ENCODE results near the gene CGNL1.

The CGNL1 gene

GRCh38 chr15:57554812-57555179, 178.5 kb downstream of the CGNL1 start:
- Histone ChIP-seq H3K9ac (no peak overlapping the region), H3K4me1 (no peaks in the 10 kb centered on the region), H3K4me3 (no peak overlapping the region), H3K27me3 (no peaks in the 10 kb centered on the region), H3K9me3 (no peaks in the 10 kb centered on the region), H3K4me2 (no peak overlapping the region), H4K20me1 (no peaks in the 10 kb centered on the region), H3K36me3 (no peaks in the 10 kb centered on the region), H3K27ac (no peak overlapping the region)
- no peak for TF ChIP-seq Cebpa-rat (IDR thresholded peaks at IDR 0.05)

- Histone ChIP-seq H3K4me1 (no peaks in the 10 kb centered on the region), H3K27ac (no peak overlapping the region), H3K4me3 (no peak overlapping the region), H3K9ac (no peak overlapping the region), H4K20me1 (no peaks in the 10 kb centered on the region), H3K27me3 (no peaks in the 10 kb centered on the region), H3K36me3 (no peaks in the 10 kb centered on the region), H3K4me2 (no peak overlapping the region), H3K9me3 (no peaks in the 10 kb centered on the region)
- TF ChIP-seq Cebpa-rat (IDR thresholded peaks at IDR 0.05), result no peak
Measured at GRCh38 chr15:57555270-57555669, 179.0 kb downstream of the CGNL1 start.

GRCh38 chr15:57556040-57556439, 179.7 kb downstream of the CGNL1 start:
- Histone ChIP-seq H3K9ac (no peak overlapping the region), H3K27me3 (no peaks in the 10 kb centered on the region), H3K4me3 (no peak overlapping the region), H3K36me3 (no peaks in the 10 kb centered on the region), H3K4me1 (no peaks in the 10 kb centered on the region), H3K27ac (no peak overlapping the region), H4K20me1 (no peaks in the 10 kb centered on the region), H3K9me3 (no peaks in the 10 kb centered on the region), H3K4me2 (no peak overlapping the region)
- no peak for TF ChIP-seq Cebpa-rat (IDR thresholded peaks at IDR 0.05)

- Histone ChIP-seq H4K20me1 (no peaks in the 10 kb centered on the region), H3K4me3 (no peak overlapping the region), H3K9me3 (no peaks in the 10 kb centered on the region), H3K4me1 (peaks cover 11% of the 10 kb centered on the region), H3K9ac (no peak overlapping the region), H3K27ac (no peak overlapping the region), H3K27me3 (no peaks in the 10 kb centered on the region), H3K36me3 (no peaks in the 10 kb centered on the region), H3K4me2 (no peak overlapping the region)
- no peak for TF ChIP-seq Cebpa-rat (IDR thresholded peaks at IDR 0.05)
Measured at GRCh38 chr15:57557267-57557666, 181.0 kb downstream of the CGNL1 start.

- Histone ChIP-seq H3K9me3 (no peaks in the 10 kb centered on the region), H3K27me3 (no peaks in the 10 kb centered on the region), H4K20me1 (no peaks in the 10 kb centered on the region), H3K4me1 (peaks cover 17% of the 10 kb centered on the region), H3K36me3 (no peaks in the 10 kb centered on the region), H3K9ac (no peak overlapping the region), H3K27ac (no peak overlapping the region), H3K4me2 (no peak overlapping the region), H3K4me3 (no peak overlapping the region)
- no peak for TF ChIP-seq Cebpa-rat (IDR thresholded peaks at IDR 0.05)
Measured at GRCh38 chr15:57557810-57558209, 181.5 kb downstream of the CGNL1 start.

GRCh38 chr15:57559875-57560274, 183.6 kb downstream of the CGNL1 start:
- no peaks in the 10 kb centered on the region for H3K27me3 ChIP-seq
- H4K20me1 ChIP-seq, result no peaks in the 10 kb centered on the region
- H3K4me1 ChIP-seq, result peaks cover 28% of the 10 kb centered on the region
- H3K27ac ChIP-seq, result no peak overlapping the region
- no peak for TF ChIP-seq Cebpa-rat (IDR thresholded peaks at IDR 0.05)
- no peak overlapping the region for H3K4me3 ChIP-seq
- no peaks in the 10 kb centered on the region for H3K36me3 ChIP-seq
- no peak overlapping the region for H3K9ac ChIP-seq
- H3K4me2 ChIP-seq, result no peak overlapping the region
- H3K9me3 ChIP-seq, result no peaks in the 10 kb centered on the region

- no peaks in the 10 kb centered on the region for H3K9me3 ChIP-seq
- no peak overlapping the region for H3K4me3 ChIP-seq
Measured at GRCh38 chr15:57561041-57561711, 184.9 kb downstream of the CGNL1 start.

GRCh38 chr15:57562196-57562769, 186.0 kb downstream of the CGNL1 start:
- Histone ChIP-seq H3K4me3 (no peak overlapping the region), H3K27me3 (no peaks in the 10 kb centered on the region), H3K4me1 (peaks cover 40% of the 10 kb centered on the region), H3K9me3 (no peaks in the 10 kb centered on the region), H3K36me3 (no peaks in the 10 kb centered on the region), H3K4me2 (no peak overlapping the region), H4K20me1 (no peaks in the 10 kb centered on the region), H3K9ac (no peak overlapping the region), H3K27ac (no peak overlapping the region)
- TF ChIP-seq Cebpa-rat (IDR thresholded peaks at IDR 0.05), result no peak

More at GRCh38 chr15:57561041-57561711, 184.9 kb downstream of the CGNL1 start:
- H3K27ac ChIP-seq, result no peak overlapping the region
- no peaks in the 10 kb centered on the region for H3K36me3 ChIP-seq
- no peaks in the 10 kb centered on the region for H3K27me3 ChIP-seq
- no peak overlapping the region for H3K9ac ChIP-seq
- H3K4me2 ChIP-seq, result no peak overlapping the region
- H4K20me1 ChIP-seq, result no peaks in the 10 kb centered on the region
- peaks cover 36% of the 10 kb centered on the region for H3K4me1 ChIP-seq
- TF ChIP-seq Cebpa-rat (IDR thresholded peaks at IDR 0.05), result no peak

- no peaks in the 10 kb centered on the region for H3K27me3 ChIP-seq
- H3K9me3 ChIP-seq, result no peaks in the 10 kb centered on the region
- H3K9ac ChIP-seq, result no peak overlapping the region
- H3K4me2 ChIP-seq, result peak overlapping the region; percentile 21
- no peak overlapping the region for H3K27ac ChIP-seq
- peaks cover 51% of the 10 kb centered on the region for H3K4me1 ChIP-seq
- no peak overlapping the region for H3K4me3 ChIP-seq
- H3K36me3 ChIP-seq, result no peaks in the 10 kb centered on the region
- H4K20me1 ChIP-seq, result no peaks in the 10 kb centered on the region
- TF ChIP-seq Cebpa-rat (IDR thresholded peaks at IDR 0.05), result no peak
Measured at GRCh38 chr15:57563416-57563815, 187.1 kb downstream of the CGNL1 start.

GRCh38 chr15:57565311-57565710, 189.0 kb downstream of the CGNL1 start:
- Histone ChIP-seq H3K27me3 (no peaks in the 10 kb centered on the region), H3K27ac (no peak overlapping the region), H4K20me1 (no peaks in the 10 kb centered on the region), H3K9me3 (no peaks in the 10 kb centered on the region), H3K9ac (no peak overlapping the region), H3K4me3 (no peak overlapping the region), H3K36me3 (no peaks in the 10 kb centered on the region), H3K4me2 (peak overlapping the region; percentile 53), H3K4me1 (peaks cover 54% of the 10 kb centered on the region)
- no peak for TF ChIP-seq Cebpa-rat (IDR thresholded peaks at IDR 0.05)
